Stimulated activated CD4-positive, alpha-beta T cell treated with anti-CD3 and anti-CD28 coated beads, Interleukin-12 subunit alpha, Interleukin-12 subunit beta, amount 100 ng/mL, for 4 hours (primary cell): ENCODE measurements around the gene MED15.
A peak's percentile ranks its signal among the peaks of the same experiment; 100 is the strongest.

Experiments used
- DNase-seq: peaks from one replicate; pipeline ENCODE4 v3.0.0-alpha.2; 2020

MED15 gene

GRCh38 chr22:20554824-20555223, 47.4 kb downstream of the MED15 start:
- DNase-seq: no peak

DNA sequence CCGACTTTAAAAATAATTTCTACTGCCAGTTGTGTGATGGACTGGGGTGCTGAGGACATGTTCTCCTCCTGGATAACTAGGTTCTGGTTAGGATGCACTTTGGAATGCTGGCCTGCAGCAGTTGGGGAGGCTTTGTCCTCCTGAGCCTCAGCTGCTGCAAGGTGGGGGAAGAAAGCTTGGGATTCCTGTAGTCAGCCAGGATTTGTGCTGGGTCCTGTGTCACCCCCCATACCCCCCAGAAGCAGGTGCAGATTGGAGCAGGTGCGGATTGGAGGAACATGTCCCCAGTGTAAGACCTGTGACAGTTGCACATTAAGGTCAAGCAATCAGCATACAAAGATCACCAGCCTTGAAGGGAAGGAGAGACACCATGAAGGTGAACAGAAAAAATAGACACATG, 51.1 kb downstream of the MED15 start:
- no peak for DNase-seq

GRCh38 chr22:20559174-20559760, 51.9 kb downstream of the MED15 start:
- DNase-seq: no peak

- DNase-seq: no peak
Measured at GRCh38 chr22:20560716-20561115, 53.3 kb downstream of the MED15 start.

- no peak for DNase-seq
Measured at GRCh38 chr22:20561882-20562281, 54.5 kb downstream of the MED15 start.

- no peak for DNase-seq
Measured at GRCh38 chr22:20562607-20563465, 55.4 kb downstream of the MED15 start.

- no peak for DNase-seq
Measured at GRCh38 chr22:20563466-20563906, 56.1 kb downstream of the MED15 start.

DNA sequence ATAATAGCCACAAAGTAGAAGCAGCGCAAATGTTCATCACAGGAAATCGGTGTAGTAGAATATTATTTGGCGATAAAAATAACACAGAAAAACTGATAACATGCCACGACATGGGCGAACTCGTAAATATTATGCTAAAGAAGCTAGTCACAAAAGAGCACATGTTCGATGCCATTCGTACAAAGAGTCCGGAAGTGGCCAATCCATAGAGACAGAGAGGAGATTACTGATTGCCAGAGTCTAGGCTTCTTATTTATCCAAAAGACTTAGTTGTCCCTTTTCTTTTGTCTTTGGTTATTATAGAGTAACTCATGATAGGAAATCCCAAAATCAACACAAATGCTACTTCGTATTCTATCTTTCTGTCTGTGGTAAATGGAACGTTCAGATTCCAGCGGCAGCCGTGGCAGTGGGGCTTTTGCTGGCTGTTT, 56.5 kb downstream of the MED15 start:
- no peak for DNase-seq

GRCh38 chr22:20565079-20565734, 57.8 kb downstream of the MED15 start:
- no peak for DNase-seq

DNA sequence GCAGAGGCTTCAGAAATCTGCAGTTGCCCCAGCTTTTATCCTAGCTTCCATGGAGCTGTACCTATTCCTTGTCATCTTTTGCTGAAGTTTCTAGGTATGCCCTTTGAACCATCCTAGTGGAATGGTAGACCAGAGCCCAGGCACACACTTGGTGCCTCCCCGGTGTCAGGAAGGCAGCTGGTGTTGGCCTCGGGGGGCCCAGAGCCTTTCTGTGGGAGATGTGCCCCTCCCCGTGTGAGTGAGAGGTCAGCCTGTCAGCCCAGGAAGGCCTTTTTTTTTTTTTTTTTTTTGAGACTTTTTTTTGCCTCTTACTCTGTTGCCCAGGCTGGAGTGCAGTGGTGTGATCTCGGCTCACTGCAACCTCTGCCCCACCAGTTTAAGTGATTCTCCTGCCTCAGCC, 58.4 kb downstream of the MED15 start:
- no peak for DNase-seq

- peak; percentile 28 for DNase-seq
Measured at GRCh38 chr22:20566420-20567260, 59.2 kb downstream of the MED15 start.

GRCh38 chr22:20567371-20567847, 60.0 kb downstream of the MED15 start:
- DNase-seq: no peak

DNA sequence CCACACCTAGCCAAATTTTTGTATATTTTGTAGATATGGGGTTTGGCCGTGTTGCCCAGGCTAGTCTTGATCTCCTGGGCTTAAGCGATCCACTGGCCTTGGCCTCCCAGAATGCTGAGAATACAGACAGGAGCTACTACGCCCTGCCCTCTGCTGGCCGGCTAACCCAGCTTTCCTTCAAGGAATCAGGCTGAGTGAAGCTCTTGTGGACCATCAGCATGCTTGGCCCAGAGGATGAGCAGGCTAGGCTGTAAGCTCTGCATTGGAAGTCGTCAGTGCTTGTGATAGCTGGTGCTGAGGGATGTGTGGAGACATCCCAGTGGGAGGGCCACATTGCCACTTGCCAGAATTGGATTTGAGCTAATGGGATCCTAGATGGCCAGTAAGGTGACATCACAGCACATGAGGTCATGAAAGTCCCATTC, 60.6 kb downstream of the MED15 start:
- DNase-seq: no peak

DNA sequence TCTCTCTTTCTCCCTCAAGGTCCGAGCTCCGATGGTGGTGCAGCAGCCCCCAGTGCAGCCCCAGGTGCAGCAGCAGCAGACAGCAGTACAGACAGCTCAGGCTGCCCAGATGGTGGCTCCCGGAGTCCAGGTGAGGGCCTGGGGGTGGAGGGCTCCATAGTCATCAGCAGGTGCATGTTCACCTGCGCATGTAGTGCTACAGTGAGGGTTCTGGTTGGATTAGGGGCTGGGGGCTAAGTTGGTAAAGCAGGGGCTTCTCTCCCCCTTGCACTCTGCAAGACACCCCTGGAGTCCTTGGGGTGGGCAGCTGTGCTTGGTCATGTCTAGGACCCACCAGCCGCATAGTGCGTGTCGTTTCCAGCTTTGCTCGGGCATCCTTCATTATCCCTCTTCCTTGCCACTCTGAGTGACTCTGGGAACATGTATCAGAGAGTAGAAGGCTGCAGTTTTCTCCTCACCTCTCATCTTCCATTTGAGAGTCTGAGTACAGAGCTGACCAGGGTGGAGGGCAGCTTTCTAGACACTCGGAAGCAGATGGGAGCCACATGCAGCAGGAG, 61.2 kb downstream of the MED15 start:
- no peak for DNase-seq

GRCh38 chr22:20569059-20570058, 61.9 kb downstream of the MED15 start:
- peak; percentile 36 for DNase-seq

GRCh38 chr22:20571078-20571503, 63.7 kb downstream of the MED15 start:
- DNase-seq: no peak

- peak; percentile 61 for DNase-seq
Measured at GRCh38 chr22:20571531-20572007, 64.2 kb downstream of the MED15 start.

DNA sequence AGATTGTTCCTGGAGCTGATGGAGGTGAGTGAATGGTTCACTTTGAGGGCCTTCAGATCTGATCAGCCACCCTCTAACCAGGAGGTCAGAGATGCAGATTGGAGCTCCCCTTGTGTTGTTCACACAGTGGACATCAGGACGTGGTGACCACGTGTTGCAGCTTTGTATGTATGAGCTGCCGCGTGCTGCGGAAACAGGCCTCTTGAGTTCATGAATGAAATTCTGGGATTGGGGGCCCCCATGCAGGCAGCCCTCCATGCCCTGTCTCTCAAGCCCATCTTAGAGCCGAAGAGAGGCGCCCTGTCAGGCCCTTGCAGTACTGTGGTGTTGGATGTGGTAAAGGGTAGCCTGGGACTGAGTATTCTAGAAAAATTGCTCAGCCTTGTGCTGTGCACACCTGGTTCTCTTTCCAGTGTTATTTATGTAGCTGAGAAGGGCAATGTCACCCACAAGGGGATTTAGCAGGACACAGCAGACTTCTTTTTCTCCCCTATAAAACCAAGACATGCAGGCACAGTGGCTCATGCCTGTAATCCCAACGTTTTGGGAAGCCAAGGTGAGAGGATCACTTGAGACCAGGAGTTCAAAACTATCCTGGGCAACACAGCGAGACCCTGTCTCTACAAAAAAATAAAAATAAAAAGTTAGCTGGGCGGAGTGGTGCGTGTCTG, 64.9 kb downstream of the MED15 start:
- no peak for DNase-seq

GRCh38 chr22:20573176-20573832, 65.9 kb downstream of the MED15 start:
- no peak for DNase-seq
